AG10803 (cell line): Measurements from ENCODE around the gene CKB.

Source experiments
- DNase-seq: peaks from one replicate; pipeline ENCODE4 v3.0.0; 2010; ENCODE audit warnings: low read depth
- H3K4me3 ChIP-seq: 2 replicates; pipeline ENCODE4 v1.5.1; 2011; ENCODE audit warnings: mild to moderate bottlenecking, low read length, control low read depth
- CTCF ChIP-seq: conservative IDR thresholded peaks from 2 replicates; pipeline ENCODE4 v1.5.1; 2011; ENCODE audit warnings: mild to moderate bottlenecking, low read length, control low read depth, inconsistent platforms

CKB gene

GRCh38 chr14:103555559-103556337 is 33.1 kb upstream of the CKB start:
- DNase-seq = no peak
- no peak overlapping the region for H3K4me3 ChIP-seq
- TF ChIP-seq CTCF = no peak

- TF ChIP-seq CTCF = no peak
- no peak overlapping the region for H3K4me3 ChIP-seq
- no peak for DNase-seq
Measured at GRCh38 chr14:103552846-103553210, 30.2 kb upstream of the CKB start.

- H3K4me3 ChIP-seq = peak overlapping the region; percentile 35
- TF ChIP-seq CTCF = no peak
- peak; percentile 86 for DNase-seq
Measured at GRCh38 chr14:103552011-103552845, 29.6 kb upstream of the CKB start.

- no peak for TF ChIP-seq CTCF
- H3K4me3 ChIP-seq = peak overlapping the region; percentile 35
- DNase-seq = peak; percentile 52
Measured at GRCh38 chr14:103551338-103551762, 28.7 kb upstream of the CKB start.

GRCh38 chr14:103550451-103551337 is 28.1 kb upstream of the CKB start:
- no peak overlapping the region; the same call in 1 of the 2 replicates for H3K4me3 ChIP-seq
- TF ChIP-seq CTCF = no peak
- no peak for DNase-seq

- TF ChIP-seq CTCF = no peak
- no peak overlapping the region for H3K4me3 ChIP-seq
- DNase-seq = no peak
Measured at GRCh38 chr14:103549361-103550311, 27.0 kb upstream of the CKB start.
